GM12878 (cell line): ENCODE measurements around the gene GTF2H1.
A peak's percentile ranks its signal among the peaks of the same experiment; 100 is the strongest.

Experiments
- CBX3 ChIP-seq: fragments of 200-600 bp; sonication (generic); IDR thresholded peaks from 2 replicates; pipeline ENCODE4 v1.6.1; 2016; ENCODE audit warnings: low read depth, borderline replicate concordance
- CTCF ChIP-seq, 3 experiments: IDR thresholded peaks in 2 of 3; conservative IDR thresholded peaks in 1 of 3; 2 replicates each; pipeline ENCODE4 v1.5.1; 2011; ENCODE audit warnings: low read depth in 3 of 3, low read length in 3 of 3, mild to moderate bottlenecking in 3 of 3, control low read depth in 2 of 3, moderate library complexity in 2 of 3, inconsistent platforms in 1 of 3, mixed read lengths in 1 of 3; ENCODE audit not compliant: control insufficient read depth in 2 of 3, insufficient read depth in 1 of 3; ENCODE audit errors: extremely low read depth in 1 of 3
- ELK1 ChIP-seq: IDR thresholded peaks from 2 replicates; pipeline ENCODE4 v1.6.1; 2012; ENCODE audit warnings: low read depth, low read length, improper control_type of control experiment
- ETV6 ChIP-seq, 2 experiments: fragments of 450-650 bp in 1 of 2; IDR thresholded peaks in 1 of 2; conservative IDR thresholded peaks in 1 of 2; 2 replicates each; pipeline ENCODE4 v1.6.1; 2014; ENCODE audit warnings: antibody characterized with exemption in 1 of 2, borderline replicate concordance in 1 of 2, low read depth in 1 of 2, mild to moderate bottlenecking in 1 of 2, moderate library complexity in 1 of 2
- KAT2A ChIP-seq: conservative IDR thresholded peaks from 2 replicates; pipeline ENCODE4 v1.6.1; 2011; ENCODE audit warnings: low read depth, low read length; ENCODE audit not compliant: control insufficient read depth
- MXI1 ChIP-seq: fragments of 150-350 bp; IDR thresholded peaks from 2 replicates; pipeline ENCODE4 v1.6.1; 2011; ENCODE audit warnings: low read depth, mild to moderate bottlenecking, inconsistent platforms, low read length, improper control_type of control experiment
- SMAD5 ChIP-seq: IDR thresholded peaks from 2 replicates; pipeline ENCODE4 v1.6.1; 2016; ENCODE audit warnings: antibody characterized with exemption, low read depth

GRCh38 chr11:18394928-18395734 lies 72.8 kb downstream of the GTF2H1 start:
- TF ChIP-seq MXI1 (peak; percentile 15; the same call in 1 of the 2 replicates), CTCF (IDR thresholded peaks at IDR 0.05 in 2 of 3, conservative IDR thresholded peaks at IDR 0.05 in 1 of 3; ENCODE audit: control insufficient read depth in 2 of 3, extremely low read depth in 1 of 3, insufficient read depth in 1 of 3, low read depth in 3 of 3, low read length in 3 of 3) (no peak), SMAD5 (no peak), ETV6 (conservative IDR thresholded peaks at IDR 0.05 in 1 of 2, IDR thresholded peaks at IDR 0.05 in 1 of 2; ENCODE audit: borderline replicate concordance in 1 of 2, low read depth in 1 of 2) (no peak), ELK1 (no peak), KAT2A (no peak), CBX3 (no peak)
